PC-9 (cell line): ENCODE results near the gene SUFU.

Experiments used
- EZH2 ChIP-seq: fragments of 200-600 bp; sonication (generic); IDR thresholded peaks from 2 replicates; pipeline ENCODE4 v1.8.0; 2017; ENCODE audit warnings: antibody characterized with exemption, low read depth
- TF ChIP-seq, protein P1 (sequence below): fragments of 200-600 bp; sonication (generic); conservative IDR thresholded peaks from 2 replicates; pipeline ENCODE4 v1.6.1; 2017; ENCODE audit warnings: mixed run types, antibody characterized with exemption, mild to moderate bottlenecking, moderate library complexity

DNA sequence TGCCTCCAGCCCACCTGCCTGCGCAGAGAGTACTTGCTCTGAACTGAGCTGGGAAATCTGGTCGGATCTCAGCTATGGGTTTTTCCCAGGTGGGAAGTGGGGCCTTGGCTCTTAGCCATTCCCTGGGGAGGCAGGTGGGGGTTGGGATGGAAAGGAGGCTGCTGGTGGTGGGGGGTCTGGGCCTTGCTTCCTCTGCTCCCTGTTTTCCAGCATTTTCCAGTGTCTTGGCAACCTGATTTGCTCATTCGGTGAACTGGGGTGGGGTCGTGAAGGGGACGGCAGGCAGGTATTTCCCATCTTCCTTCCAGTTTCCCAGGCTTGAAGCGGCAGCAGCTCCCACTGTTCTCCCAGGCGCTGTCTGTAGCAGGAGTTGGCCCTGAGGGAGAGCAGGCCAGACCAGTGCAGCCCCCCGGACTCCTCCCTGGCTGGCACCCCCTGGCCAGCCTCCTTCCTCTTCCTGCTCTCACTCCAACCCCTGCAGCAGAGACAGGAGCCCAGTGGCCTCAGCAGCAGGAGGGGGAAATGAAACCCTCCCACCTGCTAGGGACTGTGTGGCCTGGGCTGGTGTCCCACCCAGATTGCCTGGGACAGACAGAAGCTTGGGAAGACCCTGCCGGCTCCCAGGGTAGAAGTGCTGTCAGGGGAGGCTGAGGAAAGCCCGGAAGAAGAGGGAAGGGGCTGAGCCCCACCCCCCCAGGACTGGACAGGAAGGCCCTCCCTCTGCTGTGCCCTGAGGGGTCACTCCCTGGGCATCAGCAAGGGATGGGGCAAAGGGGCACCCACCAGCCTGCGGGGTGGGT is 147.1 kb downstream of the SUFU start:
- TF ChIP-seq EZH2: no peak
- TF ChIP-seq, protein P1, sequence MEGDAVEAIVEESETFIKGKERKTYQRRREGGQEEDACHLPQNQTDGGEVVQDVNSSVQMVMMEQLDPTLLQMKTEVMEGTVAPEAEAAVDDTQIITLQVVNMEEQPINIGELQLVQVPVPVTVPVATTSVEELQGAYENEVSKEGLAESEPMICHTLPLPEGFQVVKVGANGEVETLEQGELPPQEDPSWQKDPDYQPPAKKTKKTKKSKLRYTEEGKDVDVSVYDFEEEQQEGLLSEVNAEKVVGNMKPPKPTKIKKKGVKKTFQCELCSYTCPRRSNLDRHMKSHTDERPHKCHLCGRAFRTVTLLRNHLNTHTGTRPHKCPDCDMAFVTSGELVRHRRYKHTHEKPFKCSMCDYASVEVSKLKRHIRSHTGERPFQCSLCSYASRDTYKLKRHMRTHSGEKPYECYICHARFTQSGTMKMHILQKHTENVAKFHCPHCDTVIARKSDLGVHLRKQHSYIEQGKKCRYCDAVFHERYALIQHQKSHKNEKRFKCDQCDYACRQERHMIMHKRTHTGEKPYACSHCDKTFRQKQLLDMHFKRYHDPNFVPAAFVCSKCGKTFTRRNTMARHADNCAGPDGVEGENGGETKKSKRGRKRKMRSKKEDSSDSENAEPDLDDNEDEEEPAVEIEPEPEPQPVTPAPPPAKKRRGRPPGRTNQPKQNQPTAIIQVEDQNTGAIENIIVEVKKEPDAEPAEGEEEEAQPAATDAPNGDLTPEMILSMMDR: no peak
